HCT116 (cell line): ENCODE measurements around the gene CHST8. TPM values are rescaled to one million over a fixed set of nuclear protein-coding genes. Genes with fewer than 3 reads are reported as not detected.

Experiments
- ATAC-seq: fragments of 200-7000 bp; cut with Tn5 transposase; 2 replicates; pipeline ENCODE4 v1.9.1; 2020; ENCODE audit warnings: mild to moderate bottlenecking, moderate library complexity
- BruUV-seq: library from RNA; stranded (reverse); fragments of 400-500 nt; replicated peaks from 2 replicates; lab custom pipeline; 2021; lab: Mats Ljungman, UMichigan
- CTCF ChIA-PET: fragments of 300-600 bp; sonication (Branson Sonifier 250); formaldehyde crosslinking; loops from one replicate; lab custom pipeline; 2021; ENCODE audit warnings: antibody characterized with exemption; lab: Charles Lee
- POLR2A ChIA-PET: fragments of 300-600, 350-600 bp; sonication (Branson Sonifier 250); formaldehyde crosslinking; loops from one replicate; lab custom pipeline; 2021; ENCODE audit warnings: antibody characterized with exemption; lab: Charles Lee
- RAD21 ChIA-PET, 2 experiments: fragments of 300-600 bp; sonication (Branson Sonifier 250); formaldehyde crosslinking; loops; one replicate each; lab custom pipeline; 2023; ENCODE audit warnings: low total read pairs in 2 of 2; ENCODE audit not compliant: uncharacterized antibody in 2 of 2, unreplicated experiment in 2 of 2, low non-redundant PET in 1 of 2; lab: Charles Lee
- DNase-seq: peaks from one replicate; pipeline ENCODE4 v3.0.0-alpha.2; 2010; ENCODE audit warnings: low read depth, low spot score
- H2AFZ ChIP-seq: fragments of 200-600 bp; shearing (Covaris generic), sonication (generic); 2 replicates; pipeline ENCODE4 v1.6.1; 2017; ENCODE audit warnings: low read depth, mixed run types, mixed read lengths, antibody characterized with exemption, low read length; ENCODE audit not compliant: poor library complexity, severe bottlenecking
- H3K27ac ChIP-seq: 2 replicates; pipeline ENCODE4 v1.5.1; 2012; ENCODE audit warnings: low read depth, low read length
- H3K27me3 ChIP-seq: fragments of 200-600 bp; sonication (generic); 2 replicates; pipeline ENCODE4 v1.6.1; 2016; ENCODE audit warnings: mixed run types, low read length, mixed read lengths; ENCODE audit not compliant: insufficient read depth
- H3K36me3 ChIP-seq, 2 experiments: fragments of 200-500 bp in 1 of 2; fragments of 200-600 bp in 1 of 2; sonication (Bioruptor generic) in 1 of 2; sonication (generic) in 1 of 2; 2 replicates each; pipeline versions ENCODE4 v1.5.1 to v1.6.1; 2014 to 2016; ENCODE audit warnings: low read length in 2 of 2, inconsistent platforms in 1 of 2, mixed read lengths in 1 of 2, mixed run types in 1 of 2; ENCODE audit not compliant: insufficient read depth in 2 of 2, control insufficient read depth in 1 of 2
- H3K4me1 ChIP-seq, 2 experiments: fragments of 200-600 bp in 1 of 2; sonication (generic) in 1 of 2; 2 replicates each; pipeline versions ENCODE4 v1.5.1 to v1.6.1; 2012 to 2017; ENCODE audit warnings: low read length in 2 of 2, inconsistent platforms in 1 of 2, mild to moderate bottlenecking in 1 of 2, mixed read lengths in 1 of 2, mixed run types in 1 of 2, moderate library complexity in 1 of 2; ENCODE audit not compliant: insufficient read depth in 2 of 2, control insufficient read depth in 1 of 2
- H3K4me2 ChIP-seq: fragments of 200-600 bp; sonication (generic); 2 replicates; pipeline ENCODE4 v1.6.1; 2017; ENCODE audit warnings: mixed run types, low read length, mixed read lengths
- H3K4me3 ChIP-seq, 2 experiments: fragments of 200-600 bp in 1 of 2; sonication (generic) in 1 of 2; replicated peaks in 1 of 2; 2 replicates each; pipeline ENCODE4 v1.5.1; 2011 to 2016; ENCODE audit warnings: low read length in 2 of 2, control low read depth in 1 of 2, low read depth in 1 of 2, mild to moderate bottlenecking in 1 of 2, mixed read lengths in 1 of 2, mixed run types in 1 of 2
- H3K79me2 ChIP-seq: fragments of 200-600 bp; sonication (generic); 2 replicates; pipeline ENCODE4 v1.6.1; 2017; ENCODE audit warnings: mild to moderate bottlenecking, mixed run types, low read length, moderate library complexity, mixed read lengths; ENCODE audit not compliant: insufficient read depth
- H3K9ac ChIP-seq: fragments of 200-600 bp; sonication (generic); 2 replicates; pipeline ENCODE4 v1.6.1; 2016; ENCODE audit warnings: low read length, mixed read lengths
- H3K9me2 ChIP-seq: fragments of 200-600 bp; sonication (generic), shearing (Covaris generic); 2 replicates; pipeline ENCODE4 v1.6.1; 2017; ENCODE audit warnings: mixed run types, mild to moderate bottlenecking, moderate library complexity; ENCODE audit not compliant: insufficient read depth
- H3K9me3 ChIP-seq, 2 experiments: fragments of 200-500 bp in 1 of 2; fragments of 200-600 bp in 1 of 2; sonication (Bioruptor generic) in 1 of 2; sonication (generic) in 1 of 2; 2 replicates each; pipeline ENCODE4 v1.6.1; 2014 to 2017; ENCODE audit warnings: low read length in 2 of 2, mixed read lengths in 2 of 2, inconsistent platforms in 1 of 2, low read depth in 1 of 2, mild to moderate bottlenecking in 1 of 2, mixed run types in 1 of 2, moderate library complexity in 1 of 2; ENCODE audit not compliant: control insufficient read depth in 1 of 2, insufficient read depth in 1 of 2
- H4K20me1 ChIP-seq: fragments of 200-600 bp; sonication (generic), shearing (Covaris generic); 2 replicates; pipeline ENCODE4 v1.6.1; 2017; ENCODE audit warnings: mixed run types, mild to moderate bottlenecking, moderate library complexity; ENCODE audit not compliant: insufficient read depth
- ATF3 ChIP-seq: IDR thresholded peaks from 2 replicates; pipeline ENCODE4 v1.6.1; 2012
- CBX3 ChIP-seq: IDR thresholded peaks from 2 replicates; pipeline ENCODE4 v1.6.1; 2012; ENCODE audit warnings: low read depth
- CEBPB ChIP-seq: IDR thresholded peaks from 2 replicates; pipeline ENCODE4 v1.6.1; 2012; ENCODE audit warnings: low read depth
- CTCF ChIP-seq, 3 experiments: fragments of 200-600 bp in 1 of 3; sonication (generic) in 1 of 3; IDR thresholded peaks in 2 of 3; conservative IDR thresholded peaks in 1 of 3; 2 replicates each; pipeline ENCODE4 v1.5.1; 2012 to 2017; ENCODE audit warnings: low read depth in 2 of 3, low read length in 2 of 3, antibody characterized with exemption in 1 of 3, borderline replicate concordance in 1 of 3, control low read depth in 1 of 3, mild to moderate bottlenecking in 1 of 3, mixed read lengths in 1 of 3, mixed run types in 1 of 3, moderate library complexity in 1 of 3; ENCODE audit not compliant: insufficient read depth in 1 of 3
- ELF1 ChIP-seq: IDR thresholded peaks from 2 replicates; pipeline ENCODE4 v1.6.1; 2012; ENCODE audit warnings: low read depth, borderline replicate concordance
- EZH2 ChIP-seq: fragments of 200-600 bp; sonication (generic); IDR thresholded peaks from 2 replicates; pipeline ENCODE4 v1.6.1; 2017; ENCODE audit warnings: antibody characterized with exemption, mixed run types
- EZH2phosphoT487 ChIP-seq: fragments of 200-600 bp; IDR thresholded peaks from 2 replicates; pipeline ENCODE4 v1.6.1; 2018; ENCODE audit warnings: antibody characterized with exemption, borderline replicate concordance
- FOSL1 ChIP-seq: IDR thresholded peaks from 2 replicates; pipeline ENCODE4 v1.6.1; 2012; ENCODE audit warnings: low read depth
- JUND ChIP-seq: IDR thresholded peaks from 2 replicates; pipeline ENCODE4 v1.6.1; 2012
- MAX ChIP-seq: IDR thresholded peaks from 2 replicates; pipeline ENCODE4 v1.6.1; 2012
- POLR2A ChIP-seq: IDR thresholded peaks from 2 replicates; pipeline ENCODE4 v1.7.0; 2011; ENCODE audit warnings: borderline replicate concordance; ENCODE audit not compliant: insufficient read depth, insufficient read length; ENCODE audit errors: extremely low read depth
- POLR2AphosphoS5 ChIP-seq: IDR thresholded peaks from 2 replicates; pipeline ENCODE4 v1.6.1; 2011; ENCODE audit warnings: mild to moderate bottlenecking, low read depth, low read length, moderate library complexity
- RAD21 ChIP-seq: IDR thresholded peaks from 2 replicates; pipeline ENCODE4 v1.6.1; 2012; ENCODE audit warnings: low read depth, mild to moderate bottlenecking
- SIN3A ChIP-seq: IDR thresholded peaks from 2 replicates; pipeline ENCODE4 v1.6.1; 2012; ENCODE audit warnings: low read depth
- SRF ChIP-seq: IDR thresholded peaks from 2 replicates; pipeline ENCODE4 v1.6.1; 2012; ENCODE audit warnings: low read depth
- YY1 ChIP-seq: IDR thresholded peaks from 2 replicates; pipeline ENCODE4 v1.6.1; 2011; ENCODE audit warnings: low read length, low read depth, moderate library complexity, mild to moderate bottlenecking; ENCODE audit not compliant: insufficient replicate concordance; ENCODE audit errors: extremely low read depth
- ZBTB33 ChIP-seq: IDR thresholded peaks from 2 replicates; pipeline ENCODE4 v1.6.1; 2011; ENCODE audit warnings: mild to moderate bottlenecking, low read length, moderate library complexity; ENCODE audit not compliant: insufficient replicate concordance; ENCODE audit errors: extremely low read depth
- ZFX ChIP-seq: fragments of 450-650 bp; IDR thresholded peaks from 2 replicates; pipeline ENCODE4 v1.6.1; 2017
- ZNF274 ChIP-seq: fragments of 200-500 bp; sonication (Bioruptor generic); IDR thresholded peaks from 2 replicates; pipeline ENCODE4 v1.6.1; 2014; ENCODE audit warnings: mild to moderate bottlenecking, low read depth, low read length, inconsistent platforms
- intact Hi-C: fragments of 100-400 bp; cut with micrococcal nuclease; formaldehyde crosslinking; loops from 2 replicates; pipeline ENCODE4 v1.10.0; 2022
- total RNA-seq: library from RNA; stranded (reverse); gene quantifications from one replicate; pipeline ENCODE4 v1.2.1, GENCODE V29; 2021; ENCODE audit not compliant: unreplicated experiment

CHST8 gene
- total RNA-seq, 1 experiment from 2014 or later: not detected

- no peaks in the 10 kb centered on the region for H3K36me3 ChIP-seq
- no peaks in the 10 kb centered on the region for H3K4me1 ChIP-seq
- BruUV-seq: no TSS peak
- no peaks in the 10 kb centered on the region for H3K79me2 ChIP-seq
- H2AFZ ChIP-seq: no peak overlapping the region
- no peak overlapping the region for H3K4me2 ChIP-seq
- ChIA-PET RAD21 (no interaction called here), POLR2A (no interaction called here), CTCF (no interaction called here)
- no peak overlapping the region for H3K4me3 ChIP-seq
- intact Hi-C loops: no loop called here
- peaks cover 0 to 8% of the 10 kb centered on the region in 2 experiments; a peak in 2 of 4 replicates for H3K9me3 ChIP-seq
- no peaks in the 10 kb centered on the region for H4K20me1 ChIP-seq
- ATAC-seq (no peak), DNase-seq (no peak)
- no peaks in the 10 kb centered on the region for H3K27me3 ChIP-seq
- TF ChIP-seq MAX: no peak
- no peak for TF ChIP-seq FOSL1
- no peak for TF ChIP-seq CEBPB
- no peak for TF ChIP-seq ZNF274
- TF ChIP-seq EZH2phosphoT487: no peak
- no peak for TF ChIP-seq ELF1
- TF ChIP-seq YY1: no peak
- no peak for TF ChIP-seq ATF3
- no peak for TF ChIP-seq JUND
- H3K27ac ChIP-seq: no peak overlapping the region
- no peak overlapping the region for H3K9ac ChIP-seq
- no peaks in the 10 kb centered on the region for H3K9me2 ChIP-seq
These were observed 26.0 kb upstream of the CHST8 start for GRCh38 chr19:33595783-33596182.

- ChIA-PET RAD21 (no interaction called here), POLR2A (no interaction called here), CTCF (no interaction called here)
- Histone ChIP-seq H3K27ac (no peak overlapping the region), H4K20me1 (no peaks in the 10 kb centered on the region), H3K36me3 (no peaks in the 10 kb centered on the region), H3K27me3 (no peaks in the 10 kb centered on the region; the same call in 1 of the 2 replicates), H3K4me3 (no peak overlapping the region), H3K4me1 (no peaks in the 10 kb centered on the region), H3K4me2 (no peak overlapping the region), H3K9me3 (peaks cover 5 to 14% of the 10 kb centered on the region in 2 experiments; a peak in 2 of 4 replicates), H2AFZ (no peak overlapping the region), H3K9me2 (no peaks in the 10 kb centered on the region), H3K9ac (no peak overlapping the region), H3K79me2 (no peaks in the 10 kb centered on the region)
- ATAC-seq (no peak), DNase-seq (no peak)
- BruUV-seq: no TSS peak
- intact Hi-C loops: no loop called here
- TF ChIP-seq ZFX: no peak
- no peak for TF ChIP-seq CBX3
- no peak for TF ChIP-seq SIN3A
- no peak for TF ChIP-seq ZNF274
- TF ChIP-seq YY1: no peak
- TF ChIP-seq SRF: no peak
- no peak for TF ChIP-seq EZH2
- no peak for TF ChIP-seq RAD21
- no peak for TF ChIP-seq ZBTB33
- TF ChIP-seq POLR2A: no peak
- no peak for TF ChIP-seq POLR2AphosphoS5
- no peak for TF ChIP-seq ELF1
- no peak for TF ChIP-seq CTCF (IDR thresholded peaks at IDR 0.05 in 2 of 3, conservative IDR thresholded peaks at IDR 0.05 in 1 of 3; ENCODE audit: borderline replicate concordance in 1 of 3, insufficient read depth in 1 of 3, low read depth in 2 of 3, low read length in 2 of 3)
These were observed 20.2 kb upstream of the CHST8 start for GRCh38 chr19:33601583-33601982.
